Measurements from ENCODE around the gene CFAP61.

DNA sequence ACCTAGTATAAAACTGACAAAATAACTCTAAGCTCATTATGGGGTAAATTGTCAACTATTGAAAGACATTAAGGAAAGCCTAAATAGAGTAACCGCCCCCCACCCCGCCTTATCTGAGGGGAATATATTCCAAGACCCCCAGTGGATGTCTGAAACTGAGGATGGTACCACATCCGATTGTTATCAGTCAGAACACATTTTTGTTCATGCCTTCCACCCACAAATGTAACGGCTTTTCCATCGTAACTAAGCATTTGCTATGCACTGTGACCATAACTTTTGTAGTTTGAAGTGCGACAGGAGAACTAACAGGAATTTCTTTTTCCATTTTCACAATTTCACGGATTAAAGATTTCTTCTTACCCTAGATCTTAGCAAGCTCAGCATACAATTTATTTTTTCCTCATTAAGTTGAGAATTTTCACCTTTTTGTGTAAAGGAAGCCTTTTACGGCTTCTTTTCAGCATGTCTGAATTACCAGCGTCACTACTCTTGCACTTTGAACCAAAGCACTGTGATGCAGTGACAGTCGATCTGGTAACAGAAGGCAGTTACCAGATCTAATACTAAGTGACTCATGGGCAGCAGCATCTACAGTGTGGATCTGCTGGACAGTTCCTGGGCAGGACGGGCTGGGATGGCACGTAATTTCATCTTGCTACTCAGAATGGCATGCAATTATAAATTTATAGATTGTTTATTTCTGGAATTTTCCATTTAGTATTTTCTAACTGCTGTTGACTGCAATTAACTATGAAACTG, 11.8 kb downstream of the CFAP61 start:
- TF ChIP-seq POLR2AphosphoS5 (IDR thresholded peaks at IDR 0.05) (no peak), POLR2A (IDR thresholded peaks at IDR 0.05) (no peak)
- TF ChIP-seq, protein P1, sequence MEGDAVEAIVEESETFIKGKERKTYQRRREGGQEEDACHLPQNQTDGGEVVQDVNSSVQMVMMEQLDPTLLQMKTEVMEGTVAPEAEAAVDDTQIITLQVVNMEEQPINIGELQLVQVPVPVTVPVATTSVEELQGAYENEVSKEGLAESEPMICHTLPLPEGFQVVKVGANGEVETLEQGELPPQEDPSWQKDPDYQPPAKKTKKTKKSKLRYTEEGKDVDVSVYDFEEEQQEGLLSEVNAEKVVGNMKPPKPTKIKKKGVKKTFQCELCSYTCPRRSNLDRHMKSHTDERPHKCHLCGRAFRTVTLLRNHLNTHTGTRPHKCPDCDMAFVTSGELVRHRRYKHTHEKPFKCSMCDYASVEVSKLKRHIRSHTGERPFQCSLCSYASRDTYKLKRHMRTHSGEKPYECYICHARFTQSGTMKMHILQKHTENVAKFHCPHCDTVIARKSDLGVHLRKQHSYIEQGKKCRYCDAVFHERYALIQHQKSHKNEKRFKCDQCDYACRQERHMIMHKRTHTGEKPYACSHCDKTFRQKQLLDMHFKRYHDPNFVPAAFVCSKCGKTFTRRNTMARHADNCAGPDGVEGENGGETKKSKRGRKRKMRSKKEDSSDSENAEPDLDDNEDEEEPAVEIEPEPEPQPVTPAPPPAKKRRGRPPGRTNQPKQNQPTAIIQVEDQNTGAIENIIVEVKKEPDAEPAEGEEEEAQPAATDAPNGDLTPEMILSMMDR (IDR thresholded peaks at IDR 0.05 in 8 of 11, conservative IDR thresholded peaks at IDR 0.05 in 3 of 11), result no peak
